A673 (cell line): ENCODE results near the gene PRKG1. TPM values are rescaled to one million over a fixed set of nuclear protein-coding genes. Genes with fewer than 3 reads are reported as not detected.
"Not testable (repeated sequence)": the region's sequence is repeated elsewhere in the genome, so short reads cannot be mapped to it uniquely, and the experiment has no call there.

ENCODE experiments used
- BruUV-seq: library from RNA; stranded (reverse); fragments of 400-500 nt; replicated peaks from 2 replicates; lab custom pipeline; 2021; lab: Mats Ljungman, UMichigan
- CTCF ChIA-PET: fragments of 300-600 bp; sonication (Branson Sonifier 250); formaldehyde crosslinking; loops from one replicate; lab custom pipeline; 2022; ENCODE audit warnings: antibody characterized with exemption; lab: Charles Lee
- POLR2A ChIA-PET: fragments of 300-600 bp; sonication (Branson Sonifier 250); formaldehyde crosslinking; loops from one replicate; lab custom pipeline; 2022; ENCODE audit warnings: antibody characterized with exemption; ENCODE audit not compliant: low non-redundant PET; lab: Charles Lee
- DNase-seq: peaks from one replicate; pipeline ENCODE4 v3.0.0-alpha.2; 2015; ENCODE audit warnings: low spot score
- H3K27ac ChIP-seq: fragments of 200-600 bp; sonication (generic); 2 replicates; pipeline ENCODE4 v1.5.1; 2016; ENCODE audit warnings: mixed run types, low read depth, mild to moderate bottlenecking, mixed read lengths, antibody characterized with exemption, low read length; ENCODE audit not compliant: poor library complexity, severe bottlenecking
- H3K27me3 ChIP-seq: fragments of 200-600 bp; sonication (generic); replicated peaks from 2 replicates; pipeline ENCODE4 v1.6.1; 2017; ENCODE audit warnings: mixed run types, low read depth, mild to moderate bottlenecking, mixed read lengths, antibody characterized with exemption, low read length; ENCODE audit not compliant: insufficient read depth, poor library complexity
- H3K36me3 ChIP-seq: fragments of 200-600 bp; sonication (generic); 2 replicates; pipeline ENCODE4 v1.6.1; 2016; ENCODE audit warnings: mixed run types, mild to moderate bottlenecking, mixed read lengths, antibody characterized with exemption, low read length; ENCODE audit not compliant: insufficient read depth, poor library complexity, severe bottlenecking
- H3K4me1 ChIP-seq: fragments of 200-600 bp; sonication (generic); 2 replicates; pipeline ENCODE4 v1.6.1; 2017; ENCODE audit warnings: mixed run types, mild to moderate bottlenecking, mixed read lengths, antibody characterized with exemption, low read length; ENCODE audit not compliant: insufficient read depth, poor library complexity, severe bottlenecking
- H3K4me3 ChIP-seq: fragments of 200-600 bp; sonication (generic); 2 replicates; pipeline ENCODE4 v1.5.1; 2016; ENCODE audit warnings: low read depth, mixed run types, mild to moderate bottlenecking, mixed read lengths, low read length; ENCODE audit not compliant: poor library complexity, severe bottlenecking
- H3K9me3 ChIP-seq: fragments of 200-600 bp; sonication (generic); 2 replicates; pipeline ENCODE4 v1.6.1; 2016; ENCODE audit warnings: mixed run types, low read depth, mild to moderate bottlenecking, mixed read lengths, antibody characterized with exemption, low read length; ENCODE audit not compliant: poor library complexity, severe bottlenecking
- CTCF ChIP-seq: fragments of 300-800, 200-600 bp; sonication (generic); conservative IDR thresholded peaks from 2 replicates; pipeline ENCODE4 v1.5.1; 2017; ENCODE audit warnings: low read depth, mild to moderate bottlenecking, antibody characterized with exemption, low read length, moderate library complexity, mixed read lengths
- EZH2 ChIP-seq: fragments of 200-600 bp; sonication (generic); IDR thresholded peaks from 2 replicates; pipeline ENCODE4 v1.6.1; 2017; ENCODE audit warnings: borderline replicate concordance, low read depth, mild to moderate bottlenecking, mixed read lengths, antibody characterized with exemption, low read length; ENCODE audit not compliant: poor library complexity, severe bottlenecking
- intact Hi-C: fragments of 100-400 bp; cut with micrococcal nuclease; formaldehyde crosslinking; loops from one replicate; pipeline ENCODE4 v1.10.0; 2022; ENCODE audit not compliant: unreplicated experiment
- total RNA-seq: library from RNA; stranded (reverse); gene quantifications from 2 replicates; pipeline ENCODE4 v1.2.3, GENCODE V29; 2021

PRKG1 gene
- total RNA-seq, 1 experiment from 2014 or later = 0.58 TPM

DNA sequence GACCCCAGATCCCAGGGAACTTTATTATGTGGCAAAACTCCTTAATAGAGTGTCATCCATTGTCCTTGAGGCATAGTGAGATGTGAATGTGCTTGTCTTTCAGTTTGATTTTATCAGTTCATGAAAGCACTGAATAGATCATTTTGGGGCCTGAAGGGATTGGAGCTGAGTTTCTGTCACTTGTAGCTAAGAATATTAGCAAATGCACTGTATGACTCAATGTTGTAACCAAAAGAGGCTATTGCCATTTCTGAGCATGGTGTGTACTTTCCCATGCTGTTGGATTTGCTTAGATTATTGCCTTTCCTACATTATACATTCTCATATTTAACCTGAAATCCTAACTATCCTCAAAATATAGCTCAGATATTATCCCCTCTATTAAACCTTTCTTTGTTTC, 130.4 kb downstream of the PRKG1 start:
- CTCF ChIA-PET = no interaction called here
- H3K27me3 ChIP-seq = peaks cover 6% of the 10 kb centered on the region
- intact Hi-C loops = no loop called here
- H3K4me1 ChIP-seq = no peaks in the 10 kb centered on the region
- POLR2A ChIA-PET = no interaction called here
- DNase-seq = no peak
- TF ChIP-seq CTCF (no peak), EZH2 (no peak)
- BruUV-seq = no TSS peak
- H3K27ac ChIP-seq = no peak overlapping the region
- H3K4me3 ChIP-seq = no peak overlapping the region
- no peaks in the 10 kb centered on the region for H3K36me3 ChIP-seq
- H3K9me3 ChIP-seq = no peaks in the 10 kb centered on the region

DNA sequence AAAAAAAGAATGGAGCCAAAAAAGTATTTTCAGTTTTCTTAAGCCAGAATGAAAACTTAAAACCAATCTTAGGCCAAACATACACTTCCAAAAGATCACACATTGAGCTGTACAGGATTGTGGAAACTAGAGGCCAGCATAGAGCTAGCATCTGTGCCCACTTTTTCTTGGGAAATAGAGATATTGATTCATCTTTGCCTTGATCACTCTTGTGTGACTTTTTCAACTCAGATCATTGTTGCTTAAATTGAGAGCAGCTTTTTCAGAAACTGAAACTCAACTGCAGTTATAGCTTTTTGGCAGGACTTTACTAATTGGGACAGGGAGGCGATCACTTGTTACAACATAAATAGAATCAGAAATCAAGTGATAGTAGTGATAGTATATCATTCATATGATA, 132.2 kb downstream of the PRKG1 start:
- H3K9me3 ChIP-seq = no peaks in the 10 kb centered on the region
- intact Hi-C loops = no loop called here
- no peaks in the 10 kb centered on the region for H3K4me1 ChIP-seq
- ChIA-PET CTCF (no interaction called here), POLR2A (no interaction called here)
- H3K27ac ChIP-seq = no peak overlapping the region
- H3K36me3 ChIP-seq = no peaks in the 10 kb centered on the region
- no peaks in the 10 kb centered on the region for H3K27me3 ChIP-seq
- no peak for DNase-seq
- BruUV-seq = no TSS peak
- no peak for TF ChIP-seq EZH2
- no peak for TF ChIP-seq CTCF
- no peak overlapping the region for H3K4me3 ChIP-seq

DNA sequence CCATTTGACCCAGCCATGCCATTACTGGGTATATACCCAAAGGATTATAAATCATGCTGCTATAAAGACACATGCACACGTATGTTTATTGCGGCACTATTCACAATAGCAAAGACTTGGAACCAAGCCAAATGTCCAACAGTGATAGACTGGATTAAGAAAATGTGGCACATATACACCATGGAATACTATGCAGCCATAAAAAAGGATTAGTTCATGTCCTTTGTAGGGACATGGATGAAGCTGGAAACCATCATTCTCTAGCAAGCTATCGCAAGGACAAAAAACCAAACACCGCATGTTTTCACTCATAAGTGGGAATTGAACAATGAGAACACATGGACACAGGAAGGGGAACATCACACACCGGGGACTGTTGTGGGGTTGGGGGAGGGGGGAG, 138.7 kb downstream of the PRKG1 start:
- H3K4me1 ChIP-seq, BruUV-seq, H3K27me3 ChIP-seq, H3K4me3 ChIP-seq, H3K36me3 ChIP-seq, H3K9me3 ChIP-seq, DNase-seq, H3K27ac ChIP-seq, CTCF ChIA-PET, POLR2A ChIA-PET: not testable (repeated sequence)
- intact Hi-C loops = loop anchor here (5.0 kb wide), 1 partner anchor 49 kb away; no protein-coding TSS in a partner anchor
